Erythroblast (primary cell): ENCODE results near the gene GPC5.

Experiments
- GATA1 ChIP-seq: IDR thresholded peaks from 2 replicates; pipeline ENCODE4 v1.6.1; 2011; ENCODE audit warnings: low read depth, mild to moderate bottlenecking, control low read depth, low read length, moderate library complexity
- POLR2A ChIP-seq: IDR thresholded peaks from 2 replicates; pipeline ENCODE4 v1.6.1; 2011; ENCODE audit warnings: mild to moderate bottlenecking, low read length

- TF ChIP-seq POLR2A (no peak), GATA1 (no peak)
Measured at GRCh38 chr13:91758724-91759123, 360.3 kb downstream of the GPC5 start.
